Effector memory CD4-positive, alpha-beta T cell (primary cell): Measurements from ENCODE around the gene PRKAG2.

Experiments used
- DNase-seq, 3 donors: peaks; one replicate each; pipeline ENCODE4 v3.0.0-alpha.2; 2020
- H3K27ac ChIP-seq: 2 replicates; pipeline ENCODE4 v1.7.0; 2013; ENCODE audit warnings: mild to moderate bottlenecking, low read length, moderate library complexity; ENCODE audit not compliant: insufficient read depth, poor library complexity, severe bottlenecking
- H3K27me3 ChIP-seq: replicated peaks from 2 replicates; pipeline ENCODE4 v1.7.0; 2013; ENCODE audit warnings: mild to moderate bottlenecking, low read length; ENCODE audit not compliant: insufficient read depth, control insufficient read depth, poor library complexity, severe bottlenecking
- H3K36me3 ChIP-seq: 2 replicates; pipeline ENCODE4 v1.7.0; 2013; ENCODE audit warnings: mild to moderate bottlenecking, low read length, moderate library complexity; ENCODE audit not compliant: control insufficient read depth, insufficient read depth
- H3K4me1 ChIP-seq: 2 replicates; pipeline ENCODE4 v1.7.0; 2013; ENCODE audit warnings: low read length, mild to moderate bottlenecking; ENCODE audit not compliant: control insufficient read depth, insufficient read depth, poor library complexity, severe bottlenecking
- H3K4me3 ChIP-seq: 2 replicates; pipeline ENCODE4 v1.7.0; 2013; ENCODE audit warnings: low read length, low read depth, mild to moderate bottlenecking; ENCODE audit not compliant: insufficient read depth, poor library complexity, severe bottlenecking
- H3K9me3 ChIP-seq: 2 replicates; pipeline ENCODE4 v1.7.0; 2013; ENCODE audit warnings: mild to moderate bottlenecking, low read length, moderate library complexity; ENCODE audit not compliant: control insufficient read depth

PRKAG2 gene

GRCh38 chr7:151852486-151853396, 24.2 kb downstream of the PRKAG2 start:
- Histone ChIP-seq H3K4me3 (no peak overlapping the region), H3K9me3 (no peaks in the 10 kb centered on the region), H3K27ac (no peak overlapping the region), H3K27me3 (no peaks in the 10 kb centered on the region), H3K4me1 (no peaks in the 10 kb centered on the region), H3K36me3 (no peaks in the 10 kb centered on the region)
- DNase-seq: no peak

- Histone ChIP-seq H3K36me3 (no peaks in the 10 kb centered on the region), H3K4me1 (no peaks in the 10 kb centered on the region), H3K27ac (no peak overlapping the region), H3K27me3 (no peaks in the 10 kb centered on the region), H3K4me3 (peak overlapping the region; percentile 39), H3K9me3 (no peaks in the 10 kb centered on the region)
- no peak for DNase-seq
Measured at GRCh38 chr7:151851782-151852181, 25.1 kb downstream of the PRKAG2 start.

GRCh38 chr7:151851145-151851751, 25.7 kb downstream of the PRKAG2 start:
- H3K27ac ChIP-seq: no peak overlapping the region
- DNase-seq: no peak
- H3K27me3 ChIP-seq: no peaks in the 10 kb centered on the region
- H3K9me3 ChIP-seq: no peaks in the 10 kb centered on the region
- H3K36me3 ChIP-seq: no peaks in the 10 kb centered on the region
- no peaks in the 10 kb centered on the region for H3K4me1 ChIP-seq
- peak overlapping the region; percentile 39 for H3K4me3 ChIP-seq

- Histone ChIP-seq H3K27me3 (no peaks in the 10 kb centered on the region), H3K27ac (no peak overlapping the region), H3K4me3 (no peak overlapping the region), H3K9me3 (no peaks in the 10 kb centered on the region), H3K4me1 (no peaks in the 10 kb centered on the region), H3K36me3 (no peaks in the 10 kb centered on the region)
- DNase-seq: no peak
Measured at GRCh38 chr7:151850491-151851124, 26.3 kb downstream of the PRKAG2 start.

GRCh38 chr7:151849879-151850260, 27.0 kb downstream of the PRKAG2 start:
- H3K4me1 ChIP-seq: no peaks in the 10 kb centered on the region
- H3K4me3 ChIP-seq: no peak overlapping the region

GRCh38 chr7:151849008-151849878, 27.7 kb downstream of the PRKAG2 start:
- H3K4me3 ChIP-seq: no peak overlapping the region
- no peaks in the 10 kb centered on the region for H3K4me1 ChIP-seq
- H3K27ac ChIP-seq: no peak overlapping the region
- no peaks in the 10 kb centered on the region for H3K36me3 ChIP-seq
- H3K27me3 ChIP-seq: no peaks in the 10 kb centered on the region
- no peaks in the 10 kb centered on the region for H3K9me3 ChIP-seq
- DNase-seq: no peak

More at GRCh38 chr7:151849879-151850260, 27.0 kb downstream of the PRKAG2 start:
- DNase-seq: no peak
- no peaks in the 10 kb centered on the region for H3K9me3 ChIP-seq
- no peaks in the 10 kb centered on the region for H3K36me3 ChIP-seq
- H3K27ac ChIP-seq: no peak overlapping the region
- H3K27me3 ChIP-seq: no peaks in the 10 kb centered on the region

GRCh38 chr7:151847681-151848081, 29.2 kb downstream of the PRKAG2 start:
- Histone ChIP-seq H3K4me3 (no peak overlapping the region), H3K4me1 (no peaks in the 10 kb centered on the region), H3K9me3 (no peaks in the 10 kb centered on the region), H3K36me3 (no peaks in the 10 kb centered on the region), H3K27me3 (no peaks in the 10 kb centered on the region), H3K27ac (no peak overlapping the region)
- DNase-seq: no peak

- Histone ChIP-seq H3K9me3 (no peaks in the 10 kb centered on the region), H3K27ac (no peak overlapping the region), H3K4me3 (no peak overlapping the region), H3K27me3 (no peaks in the 10 kb centered on the region), H3K4me1 (no peaks in the 10 kb centered on the region), H3K36me3 (no peaks in the 10 kb centered on the region)
- DNase-seq: no peak
Measured at GRCh38 chr7:151847136-151847535, 29.8 kb downstream of the PRKAG2 start.

- Histone ChIP-seq H3K4me1 (peaks cover 1% of the 10 kb centered on the region), H3K4me3 (no peak overlapping the region)
- DNase-seq: no peak
Measured at GRCh38 chr7:151845412-151846205, 31.3 kb downstream of the PRKAG2 start.

More at GRCh38 chr7:151845412-151846205, 31.3 kb downstream of the PRKAG2 start:
- Histone ChIP-seq H3K36me3 (no peaks in the 10 kb centered on the region), H3K27ac (no peak overlapping the region), H3K27me3 (no peaks in the 10 kb centered on the region), H3K9me3 (no peaks in the 10 kb centered on the region)
